Measurements from ENCODE around the gene TSSK6. TPM values are rescaled to one million over a fixed set of nuclear protein-coding genes. Genes with fewer than 3 reads are reported as not detected.

The TSSK6 gene
- total RNA-seq, 1 experiment from 2014 or later = 4.7 TPM

DNA sequence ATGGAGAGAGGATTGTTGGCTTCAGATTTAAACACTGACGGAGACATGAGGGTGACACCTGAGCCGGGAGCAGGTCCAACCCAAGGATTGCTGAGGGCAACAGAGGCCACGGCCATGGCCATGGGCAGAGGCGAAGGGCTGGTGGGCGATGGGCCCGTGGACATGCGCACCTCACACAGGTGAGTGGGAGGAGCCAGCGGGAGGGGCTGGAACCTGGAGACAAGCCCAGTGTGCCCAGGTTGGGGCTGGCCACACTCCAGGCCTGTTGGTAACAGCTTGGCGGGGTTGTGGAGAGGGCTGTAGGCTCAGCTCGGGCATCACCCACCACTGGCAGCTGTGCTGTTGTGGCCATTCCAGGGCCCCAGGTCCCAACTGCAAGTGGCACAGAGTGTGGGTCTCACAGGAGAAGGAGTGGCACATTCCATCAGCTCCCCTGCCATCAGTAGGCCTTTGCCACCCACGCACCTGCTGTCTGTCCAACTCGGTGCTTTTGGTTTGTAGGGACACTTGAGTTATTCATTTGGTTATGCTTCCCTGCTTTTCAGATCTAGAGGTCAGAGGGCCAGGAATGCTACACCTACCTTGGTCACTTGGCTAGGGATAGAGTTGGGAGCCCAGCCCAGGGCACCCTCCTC lies 49.8 kb downstream of the TSSK6 start:
- H3K27me3 Mint-ChIP-seq (ENCODE audit: low read depth) = no peaks in the 10 kb centered on the region
- ATAC-seq = no peak
- peaks cover 50% of the 10 kb centered on the region for H3K36me3 Mint-ChIP-seq
- peaks cover 32% of the 10 kb centered on the region for H3K9me3 Mint-ChIP-seq
- DNase-seq (ENCODE audit: low spot score) = no peak
- peaks cover 44% of the 10 kb centered on the region for H3K4me1 Mint-ChIP-seq
- TF ChIP-seq TCF7 (CRISPR knock-in tag; IDR thresholded peaks at IDR 0.05; ENCODE audit: low read depth) (no peak), SOX15 (CRISPR knock-in tag; IDR thresholded peaks at IDR 0.05) (no peak), RORB (CRISPR knock-in tag; IDR thresholded peaks at IDR 0.05) (no peak), ZNF138 (CRISPR knock-in tag; conservative IDR thresholded peaks at IDR 0.05) (no peak), ZNF317 (CRISPR knock-in tag; IDR thresholded peaks at IDR 0.05; ENCODE audit: borderline replicate concordance, low read depth) (no peak), NFATC4 (CRISPR knock-in tag; IDR thresholded peaks at IDR 0.05) (no peak), KAT7 (CRISPR knock-in tag; IDR thresholded peaks at IDR 0.05; ENCODE audit: borderline replicate concordance) (no peak), ZBTB43 (CRISPR knock-in tag; IDR thresholded peaks at IDR 0.05) (no peak), TP53 (CRISPR knock-in tag; IDR thresholded peaks at IDR 0.05) (no peak), ZNF121 (CRISPR knock-in tag; IDR thresholded peaks at IDR 0.05) (no peak), NR2C2 (CRISPR knock-in tag; IDR thresholded peaks at IDR 0.05) (no peak), FOXP1 (CRISPR knock-in tag; IDR thresholded peaks at IDR 0.05; ENCODE audit: borderline replicate concordance) (no peak), CREB1 (CRISPR knock-in tag; IDR thresholded peaks at IDR 0.05) (no peak), ATF6 (CRISPR knock-in tag; IDR thresholded peaks at IDR 0.05) (no peak), OVOL2 (CRISPR knock-in tag; IDR thresholded peaks at IDR 0.05; ENCODE audit: borderline replicate concordance) (no peak), PRDM15 (CRISPR knock-in tag; IDR thresholded peaks at IDR 0.05) (no peak), SMAD4 (CRISPR knock-in tag; IDR thresholded peaks at IDR 0.05) (no peak)
- TF ChIP-seq, protein P1, sequence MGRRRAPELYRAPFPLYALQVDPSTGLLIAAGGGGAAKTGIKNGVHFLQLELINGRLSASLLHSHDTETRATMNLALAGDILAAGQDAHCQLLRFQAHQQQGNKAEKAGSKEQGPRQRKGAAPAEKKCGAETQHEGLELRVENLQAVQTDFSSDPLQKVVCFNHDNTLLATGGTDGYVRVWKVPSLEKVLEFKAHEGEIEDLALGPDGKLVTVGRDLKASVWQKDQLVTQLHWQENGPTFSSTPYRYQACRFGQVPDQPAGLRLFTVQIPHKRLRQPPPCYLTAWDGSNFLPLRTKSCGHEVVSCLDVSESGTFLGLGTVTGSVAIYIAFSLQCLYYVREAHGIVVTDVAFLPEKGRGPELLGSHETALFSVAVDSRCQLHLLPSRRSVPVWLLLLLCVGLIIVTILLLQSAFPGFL (CRISPR knock-in tag; IDR thresholded peaks at IDR 0.05; ENCODE audit: borderline replicate concordance) = no peak
- ChIA-PET POLR2A (no interaction called here), CTCF (interaction anchor here (2.2 kb wide), 1 partner anchor 10 kb away, joined by 8 read pairs; no protein-coding TSS in a partner anchor)
- H3K4me3 Mint-ChIP-seq = no peak overlapping the region
- peak overlapping the region; percentile 94 for H3K27ac Mint-ChIP-seq
